OCI-M2 (cell line): ENCODE data around the gene TRAPPC5.

ENCODE experiments used
- DNase-seq: peaks from one replicate; lab custom pipeline; 2025; ENCODE audit not compliant: unreplicated experiment; lab: John Stamatoyannopoulos, UW

The TRAPPC5 gene

DNA sequence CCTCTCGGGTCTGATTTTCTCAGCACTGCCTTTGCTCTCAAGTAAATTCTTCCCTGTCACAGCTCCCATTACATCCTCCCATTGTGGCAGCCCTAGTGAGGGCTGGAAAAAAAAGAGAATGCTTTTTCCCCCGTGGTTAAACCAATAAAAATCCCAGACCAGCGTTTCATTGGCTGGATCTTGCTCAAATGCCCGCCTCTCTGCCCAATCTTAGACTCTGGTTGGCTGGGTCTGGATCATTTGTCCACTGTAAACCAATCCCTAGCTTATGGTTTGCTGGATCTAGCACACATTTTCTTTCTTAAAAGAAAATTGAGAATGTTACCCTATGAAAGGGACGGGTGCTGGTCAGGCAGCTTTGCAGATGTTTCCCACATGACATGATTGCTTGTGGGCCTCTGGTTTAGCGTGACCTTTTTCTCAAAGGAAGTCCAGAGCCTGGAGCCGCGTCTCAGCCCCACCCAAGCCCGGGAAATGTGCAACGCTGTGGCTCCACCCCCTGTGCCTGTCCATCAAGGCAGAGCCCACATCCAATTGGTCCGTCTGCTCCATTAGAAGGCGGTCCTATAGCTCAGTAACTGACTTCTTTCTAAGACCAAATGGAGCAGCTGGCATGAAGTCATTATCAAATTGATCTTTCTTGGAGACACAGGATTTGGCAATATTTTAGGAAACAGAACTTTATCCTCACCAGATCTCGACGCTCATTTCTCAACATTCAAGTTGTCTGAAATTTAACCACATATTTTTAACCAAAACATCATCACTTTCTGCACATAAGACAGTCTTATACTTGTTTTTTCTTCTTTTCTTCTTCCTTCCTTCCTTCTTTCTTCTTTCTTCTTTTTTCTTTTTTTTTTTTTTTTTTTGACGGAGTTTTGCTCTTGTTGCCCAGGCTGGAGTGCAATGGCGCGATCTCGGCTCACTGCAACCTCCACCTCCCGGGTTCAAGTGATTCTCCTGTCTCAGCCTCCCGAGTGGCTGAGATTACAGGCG lies 6.3 kb upstream of the TRAPPC5 start:
- DNase-seq: peak; percentile 7

DNA sequence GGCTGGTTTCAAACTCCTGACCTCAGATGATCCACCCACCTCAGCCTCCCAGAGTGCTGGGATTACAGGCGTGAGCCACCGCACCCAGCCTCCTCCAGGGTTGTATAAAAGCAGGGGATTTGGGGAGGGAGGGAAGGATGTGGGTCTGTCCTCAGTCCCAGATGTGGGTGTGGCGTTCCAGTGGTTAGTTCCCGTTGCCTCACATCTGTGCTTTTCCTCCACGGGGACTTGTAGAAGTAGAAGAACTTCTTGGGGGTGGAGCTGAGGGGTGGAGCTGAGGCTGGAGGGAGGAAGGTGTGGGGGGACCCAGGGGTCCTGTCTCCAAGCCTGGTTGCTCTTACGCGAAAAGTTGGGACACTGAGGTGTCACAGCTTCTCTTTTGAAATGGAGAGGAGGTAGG lies 4.3 kb upstream of the TRAPPC5 start:
- DNase-seq: no peak

DNA sequence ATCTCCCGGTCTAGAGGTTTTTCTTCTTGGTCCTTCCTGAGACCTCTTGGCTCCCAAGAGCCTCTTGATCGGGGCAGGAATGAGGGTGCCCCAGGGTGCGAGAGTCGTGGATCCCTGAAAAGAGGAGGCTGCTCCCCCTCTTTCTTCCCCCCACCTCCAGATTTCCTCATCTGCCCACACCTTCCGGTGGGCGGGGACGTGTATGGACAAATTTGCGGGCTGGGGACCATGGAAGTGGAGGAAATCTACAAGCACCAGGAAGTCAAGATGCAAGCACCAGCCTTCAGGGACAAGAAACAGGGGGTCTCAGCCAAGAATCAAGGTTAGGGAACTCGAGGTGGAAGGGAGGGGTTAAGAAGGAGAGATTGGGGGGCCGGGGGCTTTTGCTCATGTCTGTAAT lies 3.8 kb upstream of the TRAPPC5 start, which contains the start of gene MCEMP1:
MCEMP1 (plus strand) TSS at position 237 of the 400 bp plus-strand sequence; CDS start at position 268, 31 bp downstream.
- no peak for DNase-seq

DNA sequence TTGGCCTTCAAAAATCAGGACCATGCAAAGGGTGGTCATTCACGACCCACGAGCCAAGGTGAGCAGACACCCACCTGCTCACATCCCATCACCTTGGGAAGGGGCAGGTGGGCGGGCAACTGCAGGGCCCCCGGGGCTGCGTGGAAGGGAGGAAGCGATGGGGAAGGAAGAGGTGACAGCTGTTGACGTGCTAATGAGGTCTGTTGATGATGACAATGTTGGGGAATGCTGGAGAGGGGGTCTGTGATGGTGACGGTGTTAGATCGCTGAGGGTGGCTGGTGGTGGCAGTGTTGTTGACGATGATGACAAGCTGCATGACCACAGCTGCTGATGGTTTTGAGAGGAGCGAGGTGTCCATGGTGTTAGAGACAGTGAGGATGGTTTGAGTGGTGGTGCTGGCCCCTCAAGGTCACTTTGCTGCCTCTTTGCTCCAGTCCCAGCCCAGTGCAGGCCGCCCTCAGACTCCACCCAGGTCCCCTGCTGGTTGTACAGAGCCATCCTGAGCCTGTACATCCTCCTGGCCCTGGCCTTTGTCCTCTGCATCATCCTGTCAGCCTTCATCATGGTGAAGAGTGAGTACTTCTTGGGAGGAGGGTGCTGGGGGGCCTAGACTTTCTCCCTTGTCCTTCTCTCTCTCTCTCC lies 2.8 kb upstream of the TRAPPC5 start:
- DNase-seq: no peak

DNA sequence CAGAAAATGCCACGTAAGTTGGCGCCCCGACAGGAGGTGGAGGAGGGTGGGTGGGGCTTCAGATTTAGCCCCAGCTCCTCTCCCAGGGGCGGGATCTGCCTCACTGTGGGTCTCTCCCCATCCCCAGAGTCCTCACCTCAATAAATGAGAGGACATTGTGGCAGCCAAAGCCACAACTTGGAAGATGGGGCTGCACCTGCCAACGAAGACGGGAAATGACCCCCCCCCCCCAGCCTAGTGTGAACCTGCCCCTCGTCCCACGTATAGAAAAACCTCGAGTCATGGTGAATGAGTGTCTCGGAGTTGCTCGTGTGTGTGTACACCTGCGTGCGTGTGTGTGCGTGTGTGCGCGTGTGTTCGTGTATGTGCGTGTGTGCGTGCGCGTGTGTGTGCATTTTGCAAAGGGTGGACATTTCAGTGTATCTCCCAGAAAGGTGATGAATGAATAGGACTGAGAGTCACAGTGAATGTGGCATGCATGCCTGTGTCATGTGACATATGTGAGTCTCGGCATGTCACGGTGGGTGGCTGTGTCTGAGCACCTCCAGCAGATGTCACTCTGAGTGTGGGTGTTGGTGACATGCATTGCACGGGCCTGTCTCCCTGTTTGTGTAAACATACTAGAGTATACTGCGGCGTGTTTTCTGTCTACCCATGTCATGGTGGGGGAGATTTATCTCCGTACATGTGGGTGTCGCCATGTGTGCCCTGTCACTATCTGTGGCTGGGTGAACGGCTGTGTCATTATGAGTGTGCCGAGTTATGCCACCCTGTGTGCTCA lies 1.5 kb upstream of the TRAPPC5 start:
- no peak for DNase-seq

DNA sequence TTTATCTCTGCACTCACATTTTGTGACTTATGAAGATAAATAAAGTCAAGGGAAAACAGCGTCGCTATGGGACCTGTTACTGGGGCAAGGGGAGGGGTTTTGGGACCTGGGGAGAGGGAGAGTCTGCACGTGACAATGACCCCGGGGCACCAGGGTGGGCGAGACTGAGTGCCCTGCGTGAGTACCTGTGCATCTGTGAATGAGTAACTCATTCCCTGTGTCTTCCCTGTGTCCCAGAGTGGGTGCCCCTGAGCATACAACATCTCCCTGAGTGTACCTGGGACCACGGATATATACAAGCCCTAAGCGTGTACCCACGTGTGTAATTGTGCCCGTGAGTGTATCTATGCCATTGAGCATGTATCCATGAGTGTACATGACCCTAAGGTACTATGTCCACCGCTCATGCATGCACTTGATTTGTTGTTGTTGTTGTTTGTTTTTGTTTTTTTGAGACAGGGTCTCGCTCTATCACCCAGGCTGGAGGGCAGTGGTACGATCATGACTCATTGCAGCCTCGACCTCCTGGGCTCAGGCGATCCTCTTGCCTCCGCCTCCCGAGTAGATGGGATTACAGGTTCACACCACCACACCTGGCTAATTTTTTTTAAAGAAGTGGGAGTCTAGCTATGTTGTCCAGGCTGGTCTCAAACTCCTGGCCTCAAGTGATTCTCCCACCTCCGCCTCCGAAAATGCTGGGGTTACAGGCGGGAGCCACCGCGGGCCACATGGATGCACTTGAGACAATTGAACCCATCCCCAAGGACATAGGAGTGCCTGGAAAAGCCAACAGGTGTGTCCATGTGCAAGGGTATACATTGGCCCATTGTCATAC lies 645 bp upstream of the TRAPPC5 start:
- DNase-seq: no peak

DNA sequence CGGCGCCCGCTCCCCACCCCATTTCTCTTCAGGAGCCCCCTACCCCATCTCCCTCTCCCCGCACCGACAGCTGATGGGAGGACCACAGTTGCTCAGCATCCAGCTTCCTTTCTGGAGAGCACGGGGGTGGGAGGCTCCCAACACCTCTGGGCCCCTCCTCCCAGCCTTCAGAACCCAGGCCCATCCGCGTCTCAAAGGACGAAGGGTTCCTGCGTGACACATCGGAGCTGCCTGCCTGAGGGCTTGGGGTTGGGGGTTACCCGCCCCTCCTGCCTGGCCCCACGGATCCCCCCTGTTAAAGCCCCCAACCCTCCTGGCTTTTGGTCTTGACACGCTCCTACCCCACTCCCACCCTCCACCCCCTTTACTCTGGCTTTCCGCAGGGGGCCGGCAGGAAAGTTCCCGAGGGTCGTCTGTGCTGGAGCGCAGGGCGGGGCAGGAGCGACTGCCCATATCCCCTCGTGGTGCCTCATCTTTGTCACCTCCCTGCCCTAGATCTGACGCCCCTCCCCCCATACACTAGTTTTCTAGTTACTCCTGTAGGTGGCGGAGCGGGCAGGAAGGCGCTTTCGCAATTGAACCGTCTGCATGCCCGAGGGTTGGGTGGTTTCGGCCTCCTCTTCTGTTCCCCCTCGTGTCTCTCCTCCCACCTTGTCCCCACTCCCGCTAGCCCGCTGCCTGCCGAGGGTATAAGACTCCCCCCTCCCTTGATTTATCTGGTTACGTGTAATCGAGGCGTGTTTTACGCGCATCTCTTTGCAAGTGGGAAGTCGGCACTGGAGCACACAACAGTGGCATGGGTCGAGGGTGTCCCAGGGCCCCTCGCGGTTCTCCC lies 924 bp downstream of the TRAPPC5 start:
- DNase-seq: no peak

DNA sequence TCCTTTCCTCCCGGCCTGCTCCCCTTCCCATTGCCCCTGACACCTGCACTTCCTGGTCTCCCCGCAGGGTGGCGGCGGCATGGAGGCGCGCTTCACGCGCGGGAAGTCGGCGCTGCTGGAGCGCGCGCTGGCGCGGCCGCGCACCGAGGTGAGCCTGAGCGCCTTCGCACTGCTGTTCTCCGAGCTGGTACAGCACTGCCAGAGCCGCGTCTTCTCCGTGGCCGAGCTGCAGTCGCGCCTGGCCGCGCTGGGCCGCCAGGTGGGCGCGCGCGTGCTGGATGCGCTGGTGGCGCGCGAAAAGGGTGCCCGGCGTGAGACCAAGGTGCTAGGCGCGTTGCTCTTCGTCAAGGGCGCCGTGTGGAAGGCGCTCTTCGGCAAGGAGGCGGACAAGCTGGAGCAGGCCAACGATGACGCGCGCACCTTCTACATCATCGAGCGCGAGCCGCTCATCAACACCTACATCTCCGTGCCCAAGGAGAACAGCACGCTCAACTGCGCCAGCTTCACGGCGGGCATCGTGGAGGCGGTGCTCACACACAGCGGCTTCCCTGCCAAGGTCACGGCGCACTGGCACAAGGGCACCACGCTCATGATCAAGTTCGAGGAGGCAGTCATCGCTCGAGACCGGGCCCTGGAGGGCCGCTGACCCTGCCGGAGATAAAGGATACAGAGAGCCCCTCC lies 1.7 kb downstream of the TRAPPC5 start:
- no peak for DNase-seq

DNA sequence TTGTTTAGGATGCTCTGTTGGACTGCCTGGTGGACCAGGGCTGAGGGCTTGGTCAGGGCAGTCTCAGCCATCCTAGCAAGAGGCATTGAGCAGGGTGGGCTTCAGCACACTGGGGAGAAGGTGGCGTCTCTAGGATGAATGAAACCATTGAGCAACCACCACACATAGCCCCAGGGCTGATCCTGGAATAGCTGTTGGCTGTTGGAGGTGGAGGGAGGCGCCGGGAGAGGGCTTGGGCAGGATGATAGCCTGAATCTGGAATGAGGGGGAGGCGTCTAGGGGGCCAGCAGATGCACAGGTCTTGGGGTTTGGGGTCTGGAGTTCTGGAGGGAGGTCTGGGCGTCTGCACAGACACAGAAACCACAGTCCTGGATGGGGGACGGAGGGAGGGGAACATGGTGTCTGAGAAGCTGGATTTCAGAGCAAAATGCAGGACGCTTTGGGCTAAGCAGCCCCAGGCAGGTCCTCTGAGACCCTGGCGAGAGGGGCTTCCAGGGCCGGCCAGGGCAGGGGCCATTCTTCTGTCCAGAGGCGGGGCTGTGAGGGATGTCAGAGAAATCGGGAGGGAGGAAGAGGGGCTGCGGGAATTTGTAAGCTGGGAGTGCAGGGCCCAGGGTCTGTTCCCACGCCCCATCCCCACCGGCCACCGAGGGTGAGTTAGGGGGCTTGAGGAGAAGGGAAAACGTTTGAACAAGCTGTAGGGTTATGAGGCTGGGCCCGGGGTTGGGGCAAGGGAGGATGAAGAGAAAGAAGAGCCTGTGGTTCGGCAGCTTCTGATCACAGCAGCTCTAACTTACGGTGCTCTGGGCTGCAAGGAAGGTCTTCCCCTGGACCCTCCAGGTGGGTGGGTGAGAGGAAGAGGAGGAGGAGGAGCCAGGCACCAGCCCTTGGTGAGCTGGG lies 5.2 kb downstream of the TRAPPC5 start:
- DNase-seq: no peak

DNA sequence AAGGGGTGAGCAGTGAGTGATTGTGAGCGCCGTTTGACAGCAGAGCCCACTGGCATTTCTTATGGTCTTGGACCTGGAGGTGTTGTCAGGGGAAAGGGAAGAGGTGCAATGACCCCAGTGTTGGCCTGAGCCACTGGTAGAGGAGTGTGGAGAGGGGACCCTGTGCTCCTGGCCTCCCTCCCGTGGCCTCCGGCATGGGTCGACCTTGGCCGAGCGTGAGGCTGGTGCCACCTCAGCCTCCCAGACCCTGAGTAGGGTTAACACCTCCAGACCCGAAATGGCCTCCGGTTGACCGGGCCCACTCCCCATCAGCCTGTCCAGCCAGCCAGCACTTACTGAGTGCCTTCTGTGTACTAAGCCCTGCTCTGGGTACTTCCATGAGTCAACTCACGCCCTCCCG lies 6.5 kb downstream of the TRAPPC5 start:
- DNase-seq: no peak

DNA sequence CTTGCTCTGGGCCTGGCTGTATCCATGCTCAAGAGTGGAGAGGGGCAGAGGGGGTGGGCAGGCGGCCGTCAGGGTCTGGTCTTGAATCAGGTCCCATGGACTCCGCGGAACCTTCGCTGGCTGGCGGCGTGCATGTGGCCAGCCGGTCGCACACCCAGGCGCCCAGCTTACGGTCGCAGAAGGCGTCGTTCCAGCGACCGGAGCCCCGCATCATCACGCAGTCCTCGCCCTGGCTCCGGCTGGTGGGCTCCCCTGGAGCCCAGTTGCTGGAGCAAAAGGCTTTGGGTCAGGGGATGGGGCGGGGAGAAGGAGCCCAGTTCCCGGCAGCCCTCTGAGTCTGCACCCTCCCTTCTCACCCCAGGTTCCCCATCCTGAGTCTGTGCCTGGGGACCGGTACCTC lies 8.5 kb downstream of the TRAPPC5 start:
- DNase-seq: no peak

DNA sequence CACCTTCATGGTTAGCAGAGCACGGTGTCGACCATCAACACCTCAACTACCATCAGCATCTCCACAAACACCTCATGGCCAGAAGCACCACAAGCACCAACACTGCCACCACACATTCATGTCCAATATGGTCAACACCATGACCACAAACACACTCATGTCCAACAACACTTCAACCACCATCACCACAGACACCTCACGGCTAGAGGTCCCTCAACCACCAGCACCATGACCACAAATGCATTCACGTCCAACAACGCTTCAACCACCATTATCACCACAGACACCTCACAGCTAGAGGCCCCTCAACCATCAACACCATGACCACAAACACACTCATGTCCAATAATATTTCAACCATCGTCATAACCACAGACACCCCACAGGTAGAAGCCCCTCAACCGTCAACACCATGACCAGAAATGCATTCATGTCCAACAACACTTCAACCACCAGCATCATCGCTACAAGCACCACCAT lies 10.2 kb downstream of the TRAPPC5 start:
- no peak for DNase-seq

DNA sequence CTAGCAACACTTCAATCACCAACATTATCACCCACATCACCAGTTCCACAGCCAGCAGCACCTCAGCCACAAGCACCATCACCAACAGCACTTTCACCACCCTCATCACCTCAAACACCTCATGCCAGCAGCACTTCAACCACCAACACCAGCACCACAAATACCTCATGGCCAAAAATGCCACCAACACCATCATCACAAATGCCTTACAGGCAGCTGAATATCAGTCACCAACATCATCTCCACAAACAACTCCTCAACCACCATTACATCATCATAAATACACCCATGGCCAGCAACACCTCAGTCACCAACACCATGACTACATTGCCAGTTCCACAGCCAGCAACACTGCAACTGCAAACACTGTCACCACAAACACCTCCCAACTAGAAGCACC lies 10.9 kb downstream of the TRAPPC5 start:
- DNase-seq: no peak

DNA sequence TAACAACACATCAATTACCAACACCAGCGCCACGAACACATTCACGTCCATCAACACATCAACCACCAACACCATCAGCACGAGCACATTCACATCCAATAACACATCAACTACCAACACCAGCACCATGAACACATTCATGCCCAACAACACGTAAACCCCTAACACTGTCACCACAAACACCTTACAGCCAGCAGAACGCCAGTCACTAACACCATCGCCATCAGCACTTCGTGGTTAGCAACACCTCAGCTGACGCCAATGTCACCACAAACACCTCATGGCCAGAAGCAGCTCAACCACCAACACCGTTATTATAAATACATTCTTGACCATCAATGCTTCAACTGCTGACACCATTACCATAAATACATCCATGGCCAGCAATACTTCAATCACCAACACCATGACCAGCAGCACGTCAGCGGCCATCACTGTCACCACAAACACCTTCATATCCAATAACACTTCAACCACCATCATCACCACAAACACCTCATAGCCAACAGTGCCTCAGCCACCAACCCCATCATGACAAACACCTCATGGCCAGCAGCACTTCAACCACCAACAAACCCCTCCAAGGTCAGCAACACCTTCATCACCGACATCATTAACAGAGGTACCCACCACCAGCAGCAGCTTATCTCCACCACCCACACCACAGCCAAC lies 11.9 kb downstream of the TRAPPC5 start:
- DNase-seq: no peak

DNA sequence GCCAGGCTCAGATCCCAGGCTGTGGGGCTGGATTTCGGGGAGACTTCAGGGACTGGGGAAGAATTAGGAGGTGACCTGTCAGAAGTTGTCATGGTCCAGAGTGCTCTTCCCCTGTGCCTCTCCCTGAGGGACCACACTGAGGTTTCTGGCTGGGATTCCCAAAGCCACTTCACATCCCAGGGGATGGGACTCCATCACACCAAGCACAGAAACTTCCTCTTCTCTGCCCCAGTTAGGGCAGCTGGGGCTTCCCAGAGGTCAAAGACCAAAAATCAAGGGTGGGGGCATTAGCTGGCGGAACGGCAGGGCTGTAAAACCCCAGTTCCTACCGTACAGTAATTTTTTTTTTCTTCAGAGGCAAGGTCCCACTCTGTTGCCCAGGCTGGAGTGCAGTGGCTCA lies 13.9 kb downstream of the TRAPPC5 start:
- no peak for DNase-seq

DNA sequence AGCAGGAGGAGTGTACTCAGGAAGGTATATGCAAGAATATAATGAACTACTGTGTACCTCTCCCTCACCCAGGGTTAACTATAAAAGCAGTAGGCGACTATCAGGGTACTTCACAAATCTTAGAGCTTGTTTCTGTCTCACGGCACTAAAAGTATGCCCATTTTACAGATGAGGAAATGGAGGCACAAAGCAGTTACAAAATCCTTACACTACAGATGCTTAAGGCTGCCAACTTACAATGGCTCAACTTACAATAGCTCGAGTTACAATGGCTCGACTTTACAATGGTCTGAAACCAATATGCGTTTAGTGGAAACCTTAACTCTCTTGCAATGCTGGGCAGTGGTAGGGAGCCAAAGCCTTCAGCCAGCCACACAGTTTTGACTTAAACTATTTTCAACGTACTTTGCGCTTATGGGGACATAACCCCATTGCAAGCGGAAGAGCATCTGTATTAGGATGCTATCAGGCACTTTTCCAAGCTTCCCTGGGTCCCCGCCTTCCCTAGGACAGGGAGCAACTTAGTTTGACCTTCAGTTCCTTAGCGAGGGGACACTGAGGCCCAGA lies 17.2 kb downstream of the TRAPPC5 start:
- no peak for DNase-seq

DNA sequence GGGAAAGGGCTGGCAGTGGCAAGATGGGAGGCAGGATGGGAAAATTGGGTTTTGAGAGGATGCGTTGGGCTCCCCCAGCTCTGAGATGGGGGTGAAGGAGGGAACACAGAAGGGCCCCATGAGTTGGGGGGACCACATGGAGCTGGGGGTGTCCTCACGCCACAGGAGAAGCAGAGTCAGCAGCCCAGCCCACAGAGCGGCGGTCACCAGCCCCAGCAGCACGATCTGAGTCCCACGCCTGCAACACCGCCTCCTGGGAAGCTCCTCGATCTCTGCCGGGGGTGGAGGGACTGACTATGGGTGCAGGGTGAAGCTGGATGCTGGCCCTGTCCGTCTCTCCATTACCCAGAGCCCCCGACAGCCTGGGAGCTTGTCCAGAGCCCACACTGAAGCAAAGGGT lies 17.9 kb downstream of the TRAPPC5 start:
- no peak for DNase-seq
